K562 (cell line): Measurements from ENCODE around the gene POLR1H. TPM values are rescaled to one million over a fixed set of nuclear protein-coding genes. Genes with fewer than 3 reads are reported as not detected.

Source experiments
- FOXA3 ChIP-seq, 2 experiments: fragments of 450-650 bp in 1 of 2; sonication (generic) in 1 of 2; formaldehyde crosslinking; IDR thresholded peaks in 1 of 2; conservative IDR thresholded peaks in 1 of 2; 2 replicates each; pipeline versions ENCODE4 v1.4.0 to v1.8.0; 2020 to 2022; ENCODE audit warnings: mild to moderate bottlenecking in 2 of 2, missing genetic modification reagents in 1 of 2
- KDM5B ChIP-seq: fragments of 200-600 bp; sonication (generic); IDR thresholded peaks from 2 replicates; pipeline ENCODE4 v1.6.1; 2012; ENCODE audit warnings: low read depth, mild to moderate bottlenecking, moderate library complexity, low read length, control low read depth, inconsistent platforms; ENCODE audit not compliant: insufficient replicate concordance
- NCOA2 ChIP-seq, 2 experiments: fragments of 450-650 bp; IDR thresholded peaks; 2 replicates each; pipeline ENCODE4 v1.6.1; 2018; ENCODE audit warnings: mild to moderate bottlenecking in 2 of 2, moderate library complexity in 1 of 2; ENCODE audit not compliant: partially characterized antibody in 2 of 2
- NR0B1 ChIP-seq: fragments of 450-650 bp; IDR thresholded peaks from one replicate; pipeline ENCODE4 v1.6.1; 2018; ENCODE audit warnings: mild to moderate bottlenecking, moderate library complexity; ENCODE audit not compliant: partially characterized antibody
- PHF20 ChIP-seq: fragments of 450-650 bp; IDR thresholded peaks from 2 replicates; pipeline ENCODE4 v1.6.1; 2018; ENCODE audit not compliant: partially characterized antibody
- RAD51 ChIP-seq: fragments of 450-650 bp; IDR thresholded peaks from 2 replicates; pipeline ENCODE4 v1.7.1; 2016; ENCODE audit warnings: low read depth, mild to moderate bottlenecking, borderline replicate concordance
- RBM17 ChIP-seq: fragments of 200-400 bp; formaldehyde crosslinking; IDR thresholded peaks from 2 replicates; pipeline ENCODE4 v1.6.1; 2017; ENCODE audit warnings: low read depth, mild to moderate bottlenecking, low read length, borderline replicate concordance
- RBM22 ChIP-seq: fragments of 200-400 bp; formaldehyde crosslinking; IDR thresholded peaks from 2 replicates; pipeline ENCODE4 v1.6.1; 2018; ENCODE audit warnings: low read length, low read depth; ENCODE audit not compliant: poor library complexity, severe bottlenecking
- SMC3 ChIP-seq: conservative IDR thresholded peaks from 2 replicates; pipeline ENCODE4 v1.6.1; 2011; ENCODE audit warnings: low read depth, low read length, improper control_type of control experiment; ENCODE audit not compliant: insufficient read depth
- TAF7 ChIP-seq: fragments of 450-650 bp; IDR thresholded peaks from 2 replicates; pipeline ENCODE4 v1.6.1; 2016; ENCODE audit warnings: missing genetic modification characterization, missing compliant biosample characterization
- TCF7 ChIP-seq: sonication (generic); IDR thresholded peaks from 2 replicates; pipeline ENCODE4 v1.6.1; 2016; ENCODE audit warnings: antibody characterized with exemption, borderline replicate concordance
- TEAD1 ChIP-seq, 2 experiments: fragments of 450-650 bp in 1 of 2; sonication (generic) in 1 of 2; formaldehyde crosslinking; IDR thresholded peaks; 2 replicates each; pipeline versions ENCODE4 v1.4.0 to v1.8.0; 2020 to 2022; ENCODE audit warnings: mild to moderate bottlenecking in 2 of 2, missing genetic modification reagents in 1 of 2
- TRIM24 ChIP-seq, 2 experiments: fragments of 450-650 bp; IDR thresholded peaks; 2 replicates each; pipeline ENCODE4 v1.6.1; 2016
- ZFP36 ChIP-seq: fragments of 150-350 bp; IDR thresholded peaks from 2 replicates; pipeline ENCODE4 v1.6.1; 2018; ENCODE audit warnings: low read length, low read depth; ENCODE audit not compliant: partially characterized antibody
- ZNF695 ChIP-seq: fragments of 450-650 bp; formaldehyde crosslinking; IDR thresholded peaks from 2 replicates; pipeline ENCODE4 v1.4.0; 2020; ENCODE audit warnings: mild to moderate bottlenecking, moderate library complexity
- polyA plus RNA-seq, 8 experiments: library from polyadenylated mRNA; depleted of rRNA in 4 of 8; stranded (reverse) in 5 of 8; unstranded in 3 of 8; fragments of >200 nt; fragmentation: Nextera tagmentation in 2 of 8; fragmentation: Illumina TruSeq in 1 of 8; extraction: Ambion mirVana in 2 of 8; extraction: Trizol in 1 of 8; gene quantifications; 2 replicates each; pipeline versions ENCODE4 v1.2.1 to v1.2.3, GENCODE V29; 2011 to 2014; ENCODE audit warnings: inconsistent platforms in 1 of 8, missing spikeins in 1 of 8
- total RNA-seq, 7 experiments: library from RNA; depleted of rRNA in 6 of 7; stranded (reverse); fragments of >200 nt in 6 of 7; fragmentation: Illumina TruSeq in 2 of 7; extraction: Trizol in 2 of 7; gene quantifications; 2 replicates each; pipeline versions ENCODE4 v1.2.1 to v1.2.3, GENCODE V29; 2011 to 2021; ENCODE audit warnings: low replicate concordance in 1 of 7
- TF ChIP-seq, protein P1 (sequence below), 2 experiments: fragments of 450-650 bp; IDR thresholded peaks; 2 replicates each; pipeline ENCODE4 v1.6.1; 2018; ENCODE audit warnings: mild to moderate bottlenecking in 2 of 2, low read depth in 1 of 2; ENCODE audit not compliant: partially characterized antibody in 2 of 2
- TF ChIP-seq, protein P2 (sequence below): fragments of 250-450 bp; sonication (Bioruptor Pico); IDR thresholded peaks from 2 replicates; pipeline ENCODE4 v1.8.0; 2021; ENCODE audit warnings: mild to moderate bottlenecking, moderate library complexity
- TF ChIP-seq, protein P3 (sequence below), 2 experiments: fragments of 450-650 bp; conservative IDR thresholded peaks; 2 replicates each; pipeline ENCODE4 v1.6.1; 2017; ENCODE audit warnings: mild to moderate bottlenecking in 2 of 2, moderate library complexity in 2 of 2

Gene POLR1H
- total and polyA plus RNA-seq, 9 of the 15 experiments (the other 6 are each of a cell fraction or from before 2014, with no cell fraction given), result 92.2 to 333 (median 143) TPM

GRCh38 chr6:30061092-30061857 is at the start of gene POLR1H (continued):
- TF ChIP-seq, protein P1, sequence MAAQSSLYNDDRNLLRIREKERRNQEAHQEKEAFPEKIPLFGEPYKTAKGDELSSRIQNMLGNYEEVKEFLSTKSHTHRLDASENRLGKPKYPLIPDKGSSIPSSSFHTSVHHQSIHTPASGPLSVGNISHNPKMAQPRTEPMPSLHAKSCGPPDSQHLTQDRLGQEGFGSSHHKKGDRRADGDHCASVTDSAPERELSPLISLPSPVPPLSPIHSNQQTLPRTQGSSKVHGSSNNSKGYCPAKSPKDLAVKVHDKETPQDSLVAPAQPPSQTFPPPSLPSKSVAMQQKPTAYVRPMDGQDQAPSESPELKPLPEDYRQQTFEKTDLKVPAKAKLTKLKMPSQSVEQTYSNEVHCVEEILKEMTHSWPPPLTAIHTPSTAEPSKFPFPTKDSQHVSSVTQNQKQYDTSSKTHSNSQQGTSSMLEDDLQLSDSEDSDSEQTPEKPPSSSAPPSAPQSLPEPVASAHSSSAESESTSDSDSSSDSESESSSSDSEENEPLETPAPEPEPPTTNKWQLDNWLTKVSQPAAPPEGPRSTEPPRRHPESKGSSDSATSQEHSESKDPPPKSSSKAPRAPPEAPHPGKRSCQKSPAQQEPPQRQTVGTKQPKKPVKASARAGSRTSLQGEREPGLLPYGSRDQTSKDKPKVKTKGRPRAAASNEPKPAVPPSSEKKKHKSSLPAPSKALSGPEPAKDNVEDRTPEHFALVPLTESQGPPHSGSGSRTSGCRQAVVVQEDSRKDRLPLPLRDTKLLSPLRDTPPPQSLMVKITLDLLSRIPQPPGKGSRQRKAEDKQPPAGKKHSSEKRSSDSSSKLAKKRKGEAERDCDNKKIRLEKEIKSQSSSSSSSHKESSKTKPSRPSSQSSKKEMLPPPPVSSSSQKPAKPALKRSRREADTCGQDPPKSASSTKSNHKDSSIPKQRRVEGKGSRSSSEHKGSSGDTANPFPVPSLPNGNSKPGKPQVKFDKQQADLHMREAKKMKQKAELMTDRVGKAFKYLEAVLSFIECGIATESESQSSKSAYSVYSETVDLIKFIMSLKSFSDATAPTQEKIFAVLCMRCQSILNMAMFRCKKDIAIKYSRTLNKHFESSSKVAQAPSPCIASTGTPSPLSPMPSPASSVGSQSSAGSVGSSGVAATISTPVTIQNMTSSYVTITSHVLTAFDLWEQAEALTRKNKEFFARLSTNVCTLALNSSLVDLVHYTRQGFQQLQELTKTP (IDR thresholded peaks at IDR 0.05; ENCODE audit: low read depth in 1 of 2, partially characterized antibody in 2 of 2), result peak in 1 of 2 experiments; percentile 92
- TF ChIP-seq TEAD1 (CRISPR knock-in tag; IDR thresholded peaks at IDR 0.05) (no peak; a peak in 1 of 4 replicates), PHF20 (peak; percentile 98), NCOA2 (IDR thresholded peaks at IDR 0.05; ENCODE audit: partially characterized antibody in 2 of 2) (no peak), ZNF695 (CRISPR knock-in tag) (no peak), TAF7 (tag) (no peak; the same call in 1 of the 2 replicates), RBM22 (no peak), NR0B1 (no peak), TCF7 (no peak; the same call in 1 of the 2 replicates), KDM5B (peak; percentile 84), TRIM24 (IDR thresholded peaks at IDR 0.05) (no peak), SMC3 (no peak), ZFP36 (peak; percentile 13), FOXA3 (CRISPR knock-in tag; conservative IDR thresholded peaks at IDR 0.05 in 1 of 2, IDR thresholded peaks at IDR 0.05 in 1 of 2) (no peak), RAD51 (no peak), RBM17 (no peak)
- TF ChIP-seq, protein P2, sequence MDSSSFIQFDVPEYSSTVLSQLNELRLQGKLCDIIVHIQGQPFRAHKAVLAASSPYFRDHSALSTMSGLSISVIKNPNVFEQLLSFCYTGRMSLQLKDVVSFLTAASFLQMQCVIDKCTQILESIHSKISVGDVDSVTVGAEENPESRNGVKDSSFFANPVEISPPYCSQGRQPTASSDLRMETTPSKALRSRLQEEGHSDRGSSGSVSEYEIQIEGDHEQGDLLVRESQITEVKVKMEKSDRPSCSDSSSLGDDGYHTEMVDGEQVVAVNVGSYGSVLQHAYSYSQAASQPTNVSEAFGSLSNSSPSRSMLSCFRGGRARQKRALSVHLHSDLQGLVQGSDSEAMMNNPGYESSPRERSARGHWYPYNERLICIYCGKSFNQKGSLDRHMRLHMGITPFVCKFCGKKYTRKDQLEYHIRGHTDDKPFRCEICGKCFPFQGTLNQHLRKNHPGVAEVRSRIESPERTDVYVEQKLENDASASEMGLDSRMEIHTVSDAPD (CRISPR knock-in tag), result no peak
- TF ChIP-seq, protein P3, sequence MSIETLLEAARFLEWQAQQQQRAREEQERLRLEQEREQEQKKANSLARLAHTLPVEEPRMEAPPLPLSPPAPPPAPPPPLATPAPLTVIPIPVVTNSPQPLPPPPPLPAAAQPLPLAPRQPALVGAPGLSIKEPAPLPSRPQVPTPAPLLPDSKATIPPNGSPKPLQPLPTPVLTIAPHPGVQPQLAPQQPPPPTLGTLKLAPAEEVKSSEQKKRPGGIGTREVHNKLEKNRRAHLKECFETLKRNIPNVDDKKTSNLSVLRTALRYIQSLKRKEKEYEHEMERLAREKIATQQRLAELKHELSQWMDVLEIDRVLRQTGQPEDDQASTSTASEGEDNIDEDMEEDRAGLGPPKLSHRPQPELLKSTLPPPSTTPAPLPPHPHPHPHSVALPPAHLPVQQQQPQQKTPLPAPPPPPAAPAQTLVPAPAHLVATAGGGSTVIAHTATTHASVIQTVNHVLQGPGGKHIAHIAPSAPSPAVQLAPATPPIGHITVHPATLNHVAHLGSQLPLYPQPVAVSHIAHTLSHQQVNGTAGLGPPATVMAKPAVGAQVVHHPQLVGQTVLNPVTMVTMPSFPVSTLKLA (conservative IDR thresholded peaks at IDR 0.05), result peak; percentile 85 to 94
